Keratinocyte (primary cell): ENCODE results near the gene RBMS3. TPM values are rescaled to one million over a fixed set of nuclear protein-coding genes. Genes with fewer than 3 reads are reported as not detected.

ENCODE experiments used
- DNase-seq: peaks from one replicate; pipeline ENCODE4 v3.0.0-alpha.2; 2011; ENCODE audit warnings: low read depth, missing footprints, low spot score
- FAIRE-seq: peaks from 2 replicates; lab custom pipeline; 2011; peaks lifted over from hg19 to GRCh38; lab: Jason Lieb, UNC
- H2AFZ ChIP-seq: 2 replicates; pipeline ENCODE4 v1.6.0; 2012; ENCODE audit warnings: low read length, control low read depth, inconsistent platforms; ENCODE audit not compliant: control insufficient read depth
- H3K27ac ChIP-seq: 2 replicates; pipeline ENCODE4 v1.5.1; 2011; ENCODE audit warnings: low read length; ENCODE audit not compliant: control insufficient read depth, insufficient read depth
- H3K27me3 ChIP-seq: 3 replicates; pipeline ENCODE4 v1.6.0; 2011; ENCODE audit warnings: low read length; ENCODE audit not compliant: control insufficient read depth, insufficient read depth; ENCODE audit errors: extremely low read depth
- H3K36me3 ChIP-seq, 2 experiments: 2 replicates in 1 of 2; 3 replicates in 1 of 2; pipeline ENCODE4 v1.5.1; 2011; ENCODE audit warnings: low read length in 2 of 2, mild to moderate bottlenecking in 1 of 2; ENCODE audit not compliant: control insufficient read depth in 2 of 2, insufficient read depth in 2 of 2; ENCODE audit errors: extremely low read depth in 1 of 2
- H3K4me1 ChIP-seq: 3 replicates; pipeline ENCODE4 v1.5.1; 2011; ENCODE audit warnings: low read length; ENCODE audit not compliant: control insufficient read depth, insufficient read depth; ENCODE audit errors: extremely low read depth
- H3K4me2 ChIP-seq: 3 replicates; pipeline ENCODE4 v1.6.0; 2011; ENCODE audit warnings: low read depth, low read length; ENCODE audit not compliant: control insufficient read depth, insufficient read depth; ENCODE audit errors: extremely low read depth
- H3K4me3 ChIP-seq, 3 experiments: fragments of 200-600 bp in 1 of 3; sonication (generic) in 1 of 3; 2 replicates in 2 of 3; 3 replicates in 1 of 3; pipeline ENCODE4 v1.5.1; 2011 to 2016; ENCODE audit warnings: low read length in 3 of 3, mild to moderate bottlenecking in 3 of 3, control low read depth in 2 of 3, inconsistent platforms in 1 of 3, low read depth in 1 of 3, mixed read lengths in 1 of 3, mixed run types in 1 of 3, moderate library complexity in 1 of 3; ENCODE audit not compliant: control insufficient read depth in 2 of 3, insufficient read depth in 2 of 3; ENCODE audit errors: extremely low read depth in 1 of 3
- H3K79me2 ChIP-seq: 2 replicates; pipeline ENCODE4 v1.6.0; 2012; ENCODE audit warnings: low read length; ENCODE audit not compliant: control insufficient read depth, insufficient read depth
- H3K9ac ChIP-seq: 3 replicates; pipeline ENCODE4 v1.6.0; 2011; ENCODE audit warnings: low read length; ENCODE audit not compliant: control insufficient read depth, insufficient read depth; ENCODE audit errors: extremely low read depth
- H3K9me1 ChIP-seq: 3 replicates; pipeline ENCODE4 v1.6.0; 2011; ENCODE audit warnings: low read length; ENCODE audit not compliant: control insufficient read depth, insufficient read depth; ENCODE audit errors: extremely low read depth
- H3K9me3 ChIP-seq: 2 replicates; pipeline ENCODE4 v1.5.1; 2012; ENCODE audit warnings: low read depth, low read length; ENCODE audit not compliant: control insufficient read depth
- H4K20me1 ChIP-seq: 3 replicates; pipeline ENCODE4 v1.6.0; 2011; ENCODE audit warnings: low read length; ENCODE audit not compliant: control insufficient read depth, insufficient read depth; ENCODE audit errors: extremely low read depth
- CTCF ChIP-seq, 3 experiments: IDR thresholded peaks in 1 of 3; conservative IDR thresholded peaks in 1 of 3; optimal IDR thresholded peaks in 1 of 3; 2 replicates in 2 of 3; 3 replicates in 1 of 3; pipeline versions ENCODE3 to v1.5.1; 2011; ENCODE audit warnings: low read length in 3 of 3, mild to moderate bottlenecking in 3 of 3, moderate library complexity in 2 of 3, control low read depth in 1 of 3, inconsistent platforms in 1 of 3; ENCODE audit not compliant: insufficient read depth in 2 of 3; ENCODE audit errors: extremely low read depth in 1 of 3
- EZH2 ChIP-seq: IDR thresholded peaks from one replicate; pipeline ENCODE4 v1.6.1; 2012; ENCODE audit warnings: inconsistent platforms, mild to moderate bottlenecking, low read length, moderate library complexity
- dilution Hi-C: fragments of 300-500 bp; cut with MboI; formaldehyde crosslinking; loops from one replicate; pipeline ENCODE4 v1.7.0; 2020; ENCODE audit warnings: low sequenced_read_pairs; ENCODE audit not compliant: extremely low pct_ligation_motif_present
- polyA plus RNA-seq, 5 experiments: library from polyadenylated mRNA; depleted of rRNA in 3 of 5; stranded (reverse) in 3 of 5; stranded (forward) in 1 of 5; unstranded in 1 of 5; fragments of >200 nt; gene quantifications; 1 replicate in 1 of 5; 2 replicates in 3 of 5; 3 replicates in 1 of 5; pipeline versions ENCODE4 v1.2.1 to v1.2.3, GENCODE V29; 2011 to 2012; ENCODE audit warnings: missing spikeins in 2 of 5, low read depth in 1 of 5, low replicate concordance in 1 of 5

Gene RBMS3
- polyA plus RNA-seq, 1 donor (not counting 4 experiments of a cell fraction or from before 2014, with no cell fraction given): 2.3 TPM

- dilution Hi-C loops: no loop called here
- H3K4me3 ChIP-seq: peak overlapping the region in 2 of 3 experiments; percentile 11 to 30
- peak overlapping the region; percentile 96 for H2AFZ ChIP-seq
- H3K27me3 ChIP-seq: no peaks in the 10 kb centered on the region
- no peaks in the 10 kb centered on the region for H4K20me1 ChIP-seq
- H3K36me3 ChIP-seq: no peaks in the 10 kb centered on the region
- FAIRE-seq (peak; percentile 41), DNase-seq (peak; percentile 26)
- H3K4me1 ChIP-seq: peaks cover 31% of the 10 kb centered on the region
- H3K79me2 ChIP-seq: no peaks in the 10 kb centered on the region
- peak overlapping the region; percentile 74 for H3K4me2 ChIP-seq
- peak overlapping the region; percentile 87 for H3K27ac ChIP-seq
- H3K9me3 ChIP-seq: no peaks in the 10 kb centered on the region
- no peaks in the 10 kb centered on the region for H3K9me1 ChIP-seq
- TF ChIP-seq EZH2 (no peak), CTCF (optimal IDR thresholded peaks at IDR 0.05 in 1 of 3, IDR thresholded peaks at IDR 0.05 in 1 of 3, conservative IDR thresholded peaks at IDR 0.05 in 1 of 3; ENCODE audit: extremely low read depth in 1 of 3, insufficient read depth in 2 of 3, low read length in 3 of 3) (no peak)
- peak overlapping the region; percentile 47 for H3K9ac ChIP-seq
Observed at GRCh38 chr3:29454161-29454611, 173.3 kb downstream of the RBMS3 start.

- Histone ChIP-seq H3K4me2 (no peak overlapping the region), H4K20me1 (no peaks in the 10 kb centered on the region), H3K27me3 (no peaks in the 10 kb centered on the region), H3K27ac (no peak overlapping the region), H3K4me1 (peaks cover 31% of the 10 kb centered on the region), H3K79me2 (no peaks in the 10 kb centered on the region), H3K9me3 (no peaks in the 10 kb centered on the region), H2AFZ (no peak overlapping the region), H3K36me3 (no peaks in the 10 kb centered on the region), H3K9me1 (no peaks in the 10 kb centered on the region), H3K9ac (no peak overlapping the region), H3K4me3 (no peak overlapping the region)
- peak; percentile 90 for FAIRE-seq
- dilution Hi-C loops: no loop called here
- DNase-seq: no peak
- TF ChIP-seq CTCF (optimal IDR thresholded peaks at IDR 0.05 in 1 of 3, IDR thresholded peaks at IDR 0.05 in 1 of 3, conservative IDR thresholded peaks at IDR 0.05 in 1 of 3; ENCODE audit: extremely low read depth in 1 of 3, insufficient read depth in 2 of 3, low read length in 3 of 3) (no peak), EZH2 (no peak)
Observed at GRCh38 chr3:29456901-29457300, 176.0 kb downstream of the RBMS3 start.
